Right lobe of liver (tissue), 6 donors: ENCODE measurements around the gene NPSR1. TPM values are rescaled to one million over a fixed set of nuclear protein-coding genes. Genes with fewer than 3 reads are reported as not detected.

Source experiments
- ATAC-seq, 4 donors: fragments of 200-7000 bp; cut with Tn5 transposase; one replicate each; pipeline ENCODE4 v1.9.1; 2020; ENCODE audit warnings: mild to moderate bottlenecking in 4 of 4, moderate library complexity in 4 of 4
- DNase-seq, 3 donors: peaks; one replicate each; pipeline ENCODE4 v3.0.0-alpha.2; 2020
- H3K27ac ChIP-seq, 3 donors: fragments of 200-600 bp; one replicate each; pipeline ENCODE4 v1.8.0; 2022
- H3K27me3 ChIP-seq, 2 donors: fragments of 200-600 bp; one replicate each; pipeline ENCODE4 v1.8.0; 2022
- H3K36me3 ChIP-seq, 4 donors: fragments of 200-600 bp; sonication (generic) in 1 of 4; one replicate each; pipeline versions ENCODE4 v1.5.1 to v1.8.0; 2017 to 2022; ENCODE audit warnings: control low read depth in 1 of 4
- H3K4me1 ChIP-seq, 4 donors: fragments of 200-600 bp; sonication (generic) in 1 of 4; one replicate each; pipeline versions ENCODE4 v1.5.1 to v1.8.0; 2017 to 2022; ENCODE audit warnings: control low read depth in 1 of 4
- H3K4me3 ChIP-seq, 3 donors: fragments of 200-600 bp; one replicate each; pipeline ENCODE4 v1.8.0; 2022
- H3K9me3 ChIP-seq, 4 donors: fragments of 200-600 bp; sonication (generic) in 1 of 4; one replicate each; pipeline versions ENCODE4 v1.5.1 to v1.8.0; 2017 to 2022; ENCODE audit warnings: control low read depth in 1 of 4
- CTCF ChIP-seq, 4 donors: fragments of 200-600 bp in 3 of 4; fragments of 450-650 bp in 1 of 4; IDR thresholded peaks; one replicate each; pipeline versions ENCODE4 v1.5.1 to v1.8.0; 2016 to 2022; ENCODE audit warnings: antibody characterized with exemption in 4 of 4, mild to moderate bottlenecking in 2 of 4
- POLR2A ChIP-seq: fragments of 450-650 bp; IDR thresholded peaks from one replicate; pipeline ENCODE4 v1.6.1; 2017; ENCODE audit warnings: antibody characterized with exemption, mild to moderate bottlenecking
- WGBS: methylation state at CpG from one replicate; pipeline ENCODE4 v1.1.6; 2018; ENCODE audit warnings: low coverage, low lambda C conversion rate; ENCODE audit not compliant: insufficient coverage; ENCODE audit errors: missing lambda C conversion rate; 5-methylcytosine and 5-hydroxymethylcytosine counted together
- intact Hi-C, 2 donors: fragments of 100-400 bp; cut with DNase I; formaldehyde crosslinking; loops; one replicate each; pipeline versions ENCODE4 v1.11.2 to v1.14.1; 2022
- total RNA-seq, 6 experiments: library from RNA; depleted of rRNA in 2 of 6; stranded (reverse); fragments of >200 nt in 2 of 6; fragmentation: NEBNext Ultra II Directional in 3 of 6; extraction: Animal tissue kit (Norgen Biotek cat#: 25700) in 3 of 6; gene quantifications; one replicate each; pipeline versions ENCODE4 v1.1.0 to v1.2.4, GENCODE V29; 2016 to 2023
- donor health status: DM: no; HTN: yes; CAD: no.
- donor health status: DM: no; HTN: no; CAD: no.
- donor health status: DM: no; HTN: no; CAD: no.
- donor health status: DM: no; HTN: yes; CAD: no.
- donor health status: DM: no; HTN: yes; CAD: no.

The NPSR1 gene
- total RNA-seq, 6 experiments from 2014 or later, result not detected

GRCh38 chr7:34750209-34750608 lies 92.2 kb downstream of the NPSR1 start:
- Histone ChIP-seq H3K27me3 (no peaks in the 10 kb centered on the region), H3K4me3 (no peak overlapping the region), H3K36me3 (no peaks in the 10 kb centered on the region), H3K9me3 (no peaks in the 10 kb centered on the region), H3K4me1 (peaks cover 0 to 7% (median 0%) of the 10 kb centered on the region in 4 donors), H3K27ac (no peak overlapping the region)
- ATAC-seq (no peak), DNase-seq (no peak)
- 89% methylated on average over 7 of the region's 8 CpGs for WGBS
- intact Hi-C loops, result loop anchor here in 1 of 2 donors (10.0 kb wide), 1 partner anchor 75 kb away; no protein-coding TSS in a partner anchor
- TF ChIP-seq CTCF (IDR thresholded peaks at IDR 0.05), result no peak
- TF ChIP-seq POLR2A, result no peak

GRCh38 chr7:34750636-34751035 lies 92.6 kb downstream of the NPSR1 start:
- H3K9me3 ChIP-seq, result no peaks in the 10 kb centered on the region
- peaks cover 0 to 7% (median 0%) of the 10 kb centered on the region in 4 donors for H3K4me1 ChIP-seq
- no peak overlapping the region for H3K4me3 ChIP-seq
- H3K27ac ChIP-seq, result no peak overlapping the region
- 57% methylated on average over 2 of the region's 2 CpGs for WGBS
- no peak for TF ChIP-seq POLR2A
- TF ChIP-seq CTCF (IDR thresholded peaks at IDR 0.05), result no peak
- no peaks in the 10 kb centered on the region for H3K36me3 ChIP-seq
- H3K27me3 ChIP-seq, result no peaks in the 10 kb centered on the region
- intact Hi-C loops, result loop anchor here in 1 of 2 donors (10.0 kb wide), 1 partner anchor 76 kb away; no protein-coding TSS in a partner anchor
- no peak for DNase-seq
- ATAC-seq, result no peak

- peaks cover 0 to 7% (median 0%) of the 10 kb centered on the region in 4 donors for H3K4me1 ChIP-seq
- no peaks in the 10 kb centered on the region for H3K27me3 ChIP-seq
- no peaks in the 10 kb centered on the region for H3K9me3 ChIP-seq
- ATAC-seq (no peak), DNase-seq (no peak)
- H3K36me3 ChIP-seq, result no peaks in the 10 kb centered on the region
- no peak overlapping the region for H3K4me3 ChIP-seq
- intact Hi-C loops, result loop anchor here in 1 of 2 donors (10.0 kb wide), 1 partner anchor 77 kb away; no protein-coding TSS in a partner anchor
- WGBS, result 68% methylated on average over 8 of the region's 11 CpGs
- no peak overlapping the region for H3K27ac ChIP-seq
- TF ChIP-seq CTCF (IDR thresholded peaks at IDR 0.05), result no peak
- no peak for TF ChIP-seq POLR2A
Observed at GRCh38 chr7:34751725-34752643, 94.0 kb downstream of the NPSR1 start.

GRCh38 chr7:34752929-34753328 lies 94.9 kb downstream of the NPSR1 start:
- WGBS, result 15% methylated on average over 3 of the region's 3 CpGs
- no peaks in the 10 kb centered on the region for H3K9me3 ChIP-seq
- intact Hi-C loops, result loop anchor here in 1 of 2 donors (10.0 kb wide), 1 partner anchor 78 kb away; no protein-coding TSS in a partner anchor
- TF ChIP-seq POLR2A (no peak), CTCF (IDR thresholded peaks at IDR 0.05) (no peak)
- no peak for DNase-seq
- H3K4me1 ChIP-seq, result peaks cover 0 to 4% (median 0%) of the 10 kb centered on the region in 4 donors
- H3K27me3 ChIP-seq, result no peaks in the 10 kb centered on the region
- H3K36me3 ChIP-seq, result no peaks in the 10 kb centered on the region
- H3K4me3 ChIP-seq, result no peak overlapping the region
- H3K27ac ChIP-seq, result no peak overlapping the region
- no peak for ATAC-seq
